Measurements from ENCODE around the gene TNS2. TPM values are rescaled to one million over a fixed set of nuclear protein-coding genes. Genes with fewer than 3 reads are reported as not detected.
A peak's percentile ranks its signal among the peaks of the same experiment; 100 is the strongest.

TNS2 gene
- total and polyA plus RNA-seq, 10 of the 15 experiments (the other 5 are each of a cell fraction or from before 2014, with no cell fraction given): 0.03 to 0.72 (median 0.16) TPM; not detected in 4

DNA sequence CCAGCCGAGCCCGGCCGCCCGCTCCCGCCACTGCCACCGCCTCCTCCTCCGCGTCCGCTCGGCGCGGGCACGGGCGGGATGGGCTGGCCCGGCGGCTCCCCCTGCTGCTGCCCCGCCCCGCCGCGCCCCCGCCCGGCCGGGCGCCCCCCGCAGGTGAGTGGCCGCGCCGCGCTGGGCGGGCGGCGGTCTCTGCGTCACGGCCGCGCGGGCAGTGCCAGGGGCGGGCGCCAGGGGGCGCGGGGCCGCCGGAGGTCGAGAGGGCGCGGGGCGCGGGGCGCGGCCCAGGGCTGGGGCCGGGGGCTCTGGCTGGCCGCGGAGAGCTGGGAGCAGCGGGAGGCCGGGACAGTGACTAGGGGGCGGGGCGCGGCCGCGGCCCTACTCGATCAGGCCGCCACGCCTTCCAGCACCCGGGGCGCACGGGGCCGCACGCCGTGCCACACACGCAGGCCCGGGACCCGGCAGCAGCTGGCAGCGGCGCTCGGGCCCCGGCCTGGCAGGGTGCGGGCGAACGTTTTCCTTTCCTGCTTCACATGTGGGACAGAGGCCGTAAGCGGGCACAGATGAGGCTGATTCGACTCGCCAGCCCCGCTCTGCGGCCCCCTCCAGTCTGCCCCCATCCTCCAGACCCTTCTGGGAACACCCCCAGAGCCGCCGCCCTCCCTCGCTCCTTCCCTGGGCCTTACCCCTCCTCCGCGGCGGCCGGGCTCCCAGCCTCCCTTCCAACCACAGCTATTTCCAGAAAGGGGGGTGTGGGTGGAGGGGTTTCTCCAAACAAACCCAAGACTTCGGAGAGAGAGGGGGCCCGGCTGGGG, 2.4 kb upstream of the TNS2 start (continued):
- no peak for TF ChIP-seq KDM1A (IDR thresholded peaks at IDR 0.05; ENCODE audit: borderline replicate concordance)
- TF ChIP-seq MEF2A (IDR thresholded peaks at IDR 0.05; ENCODE audit: insufficient read depth, low read depth, low read length): no peak
- TF ChIP-seq, protein P1, sequence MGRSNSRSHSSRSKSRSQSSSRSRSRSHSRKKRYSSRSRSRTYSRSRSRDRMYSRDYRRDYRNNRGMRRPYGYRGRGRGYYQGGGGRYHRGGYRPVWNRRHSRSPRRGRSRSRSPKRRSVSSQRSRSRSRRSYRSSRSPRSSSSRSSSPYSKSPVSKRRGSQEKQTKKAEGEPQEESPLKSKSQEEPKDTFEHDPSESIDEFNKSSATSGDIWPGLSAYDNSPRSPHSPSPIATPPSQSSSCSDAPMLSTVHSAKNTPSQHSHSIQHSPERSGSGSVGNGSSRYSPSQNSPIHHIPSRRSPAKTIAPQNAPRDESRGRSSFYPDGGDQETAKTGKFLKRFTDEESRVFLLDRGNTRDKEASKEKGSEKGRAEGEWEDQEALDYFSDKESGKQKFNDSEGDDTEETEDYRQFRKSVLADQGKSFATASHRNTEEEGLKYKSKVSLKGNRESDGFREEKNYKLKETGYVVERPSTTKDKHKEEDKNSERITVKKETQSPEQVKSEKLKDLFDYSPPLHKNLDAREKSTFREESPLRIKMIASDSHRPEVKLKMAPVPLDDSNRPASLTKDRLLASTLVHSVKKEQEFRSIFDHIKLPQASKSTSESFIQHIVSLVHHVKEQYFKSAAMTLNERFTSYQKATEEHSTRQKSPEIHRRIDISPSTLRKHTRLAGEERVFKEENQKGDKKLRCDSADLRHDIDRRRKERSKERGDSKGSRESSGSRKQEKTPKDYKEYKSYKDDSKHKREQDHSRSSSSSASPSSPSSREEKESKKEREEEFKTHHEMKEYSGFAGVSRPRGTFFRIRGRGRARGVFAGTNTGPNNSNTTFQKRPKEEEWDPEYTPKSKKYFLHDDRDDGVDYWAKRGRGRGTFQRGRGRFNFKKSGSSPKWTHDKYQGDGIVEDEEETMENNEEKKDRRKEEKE (IDR thresholded peaks at IDR 0.05): no peak
- TF ChIP-seq ZNF274 (IDR thresholded peaks at IDR 0.05; ENCODE audit: insufficient read depth, insufficient read length): no peak
- TF ChIP-seq ZNF207 (IDR thresholded peaks at IDR 0.05; ENCODE audit: borderline replicate concordance): 0 out of 2 replicates have a peak, but pooled peaks have one; percentile 41
- no peak for TF ChIP-seq ESRRA (IDR thresholded peaks at IDR 0.05; ENCODE audit: low read length)
- TF ChIP-seq, protein P2, sequence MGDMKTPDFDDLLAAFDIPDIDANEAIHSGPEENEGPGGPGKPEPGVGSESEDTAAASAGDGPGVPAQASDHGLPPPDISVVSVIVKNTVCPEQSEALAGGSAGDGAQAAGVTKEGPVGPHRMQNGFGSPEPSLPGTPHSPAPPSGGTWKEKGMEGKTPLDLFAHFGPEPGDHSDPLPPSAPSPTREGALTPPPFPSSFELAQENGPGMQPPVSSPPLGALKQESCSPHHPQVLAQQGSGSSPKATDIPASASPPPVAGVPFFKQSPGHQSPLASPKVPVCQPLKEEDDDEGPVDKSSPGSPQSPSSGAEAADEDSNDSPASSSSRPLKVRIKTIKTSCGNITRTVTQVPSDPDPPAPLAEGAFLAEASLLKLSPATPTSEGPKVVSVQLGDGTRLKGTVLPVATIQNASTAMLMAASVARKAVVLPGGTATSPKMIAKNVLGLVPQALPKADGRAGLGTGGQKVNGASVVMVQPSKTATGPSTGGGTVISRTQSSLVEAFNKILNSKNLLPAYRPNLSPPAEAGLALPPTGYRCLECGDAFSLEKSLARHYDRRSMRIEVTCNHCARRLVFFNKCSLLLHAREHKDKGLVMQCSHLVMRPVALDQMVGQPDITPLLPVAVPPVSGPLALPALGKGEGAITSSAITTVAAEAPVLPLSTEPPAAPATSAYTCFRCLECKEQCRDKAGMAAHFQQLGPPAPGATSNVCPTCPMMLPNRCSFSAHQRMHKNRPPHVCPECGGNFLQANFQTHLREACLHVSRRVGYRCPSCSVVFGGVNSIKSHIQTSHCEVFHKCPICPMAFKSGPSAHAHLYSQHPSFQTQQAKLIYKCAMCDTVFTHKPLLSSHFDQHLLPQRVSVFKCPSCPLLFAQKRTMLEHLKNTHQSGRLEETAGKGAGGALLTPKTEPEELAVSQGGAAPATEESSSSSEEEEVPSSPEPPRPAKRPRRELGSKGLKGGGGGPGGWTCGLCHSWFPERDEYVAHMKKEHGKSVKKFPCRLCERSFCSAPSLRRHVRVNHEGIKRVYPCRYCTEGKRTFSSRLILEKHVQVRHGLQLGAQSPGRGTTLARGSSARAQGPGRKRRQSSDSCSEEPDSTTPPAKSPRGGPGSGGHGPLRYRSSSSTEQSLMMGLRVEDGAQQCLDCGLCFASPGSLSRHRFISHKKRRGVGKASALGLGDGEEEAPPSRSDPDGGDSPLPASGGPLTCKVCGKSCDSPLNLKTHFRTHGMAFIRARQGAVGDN (IDR thresholded peaks at IDR 0.05): no peak
- TF ChIP-seq MTA2 (IDR thresholded peaks at IDR 0.05; ENCODE audit: low read depth): no peak
- TF ChIP-seq POLR2A (IDR thresholded peaks at IDR 0.05; ENCODE audit: low read depth, low read length): 0 out of 2 replicates have a peak, but pooled peaks have one; percentile 32
- no peak for TF ChIP-seq SMC3 (IDR thresholded peaks at IDR 0.05; ENCODE audit: borderline replicate concordance, low read length)
- TF ChIP-seq, protein P3, sequence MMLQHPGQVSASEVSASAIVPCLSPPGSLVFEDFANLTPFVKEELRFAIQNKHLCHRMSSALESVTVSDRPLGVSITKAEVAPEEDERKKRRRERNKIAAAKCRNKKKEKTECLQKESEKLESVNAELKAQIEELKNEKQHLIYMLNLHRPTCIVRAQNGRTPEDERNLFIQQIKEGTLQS (IDR thresholded peaks at IDR 0.05; ENCODE audit: borderline replicate concordance, extremely low read depth, low read depth, low read length): no peak
- TF ChIP-seq, protein P4, sequence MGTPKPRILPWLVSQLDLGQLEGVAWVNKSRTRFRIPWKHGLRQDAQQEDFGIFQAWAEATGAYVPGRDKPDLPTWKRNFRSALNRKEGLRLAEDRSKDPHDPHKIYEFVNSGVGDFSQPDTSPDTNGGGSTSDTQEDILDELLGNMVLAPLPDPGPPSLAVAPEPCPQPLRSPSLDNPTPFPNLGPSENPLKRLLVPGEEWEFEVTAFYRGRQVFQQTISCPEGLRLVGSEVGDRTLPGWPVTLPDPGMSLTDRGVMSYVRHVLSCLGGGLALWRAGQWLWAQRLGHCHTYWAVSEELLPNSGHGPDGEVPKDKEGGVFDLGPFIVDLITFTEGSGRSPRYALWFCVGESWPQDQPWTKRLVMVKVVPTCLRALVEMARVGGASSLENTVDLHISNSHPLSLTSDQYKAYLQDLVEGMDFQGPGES (IDR thresholded peaks at IDR 0.05): no peak
- no peak for TF ChIP-seq MEF2B (IDR thresholded peaks at IDR 0.05; ENCODE audit: partially characterized antibody, poor library complexity, severe bottlenecking)
- no peak for TF ChIP-seq ZNF24 (IDR thresholded peaks at IDR 0.05)
- TF ChIP-seq NR2C2 (IDR thresholded peaks at IDR 0.05; ENCODE audit: borderline replicate concordance, control insufficient read depth, insufficient read length, low read depth): no peak
- peak; percentile 14; the same call in 1 of the 2 replicates for TF ChIP-seq GATAD2B (conservative IDR thresholded peaks at IDR 0.05; ENCODE audit: low read depth)
- TF ChIP-seq, protein P5, sequence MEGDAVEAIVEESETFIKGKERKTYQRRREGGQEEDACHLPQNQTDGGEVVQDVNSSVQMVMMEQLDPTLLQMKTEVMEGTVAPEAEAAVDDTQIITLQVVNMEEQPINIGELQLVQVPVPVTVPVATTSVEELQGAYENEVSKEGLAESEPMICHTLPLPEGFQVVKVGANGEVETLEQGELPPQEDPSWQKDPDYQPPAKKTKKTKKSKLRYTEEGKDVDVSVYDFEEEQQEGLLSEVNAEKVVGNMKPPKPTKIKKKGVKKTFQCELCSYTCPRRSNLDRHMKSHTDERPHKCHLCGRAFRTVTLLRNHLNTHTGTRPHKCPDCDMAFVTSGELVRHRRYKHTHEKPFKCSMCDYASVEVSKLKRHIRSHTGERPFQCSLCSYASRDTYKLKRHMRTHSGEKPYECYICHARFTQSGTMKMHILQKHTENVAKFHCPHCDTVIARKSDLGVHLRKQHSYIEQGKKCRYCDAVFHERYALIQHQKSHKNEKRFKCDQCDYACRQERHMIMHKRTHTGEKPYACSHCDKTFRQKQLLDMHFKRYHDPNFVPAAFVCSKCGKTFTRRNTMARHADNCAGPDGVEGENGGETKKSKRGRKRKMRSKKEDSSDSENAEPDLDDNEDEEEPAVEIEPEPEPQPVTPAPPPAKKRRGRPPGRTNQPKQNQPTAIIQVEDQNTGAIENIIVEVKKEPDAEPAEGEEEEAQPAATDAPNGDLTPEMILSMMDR (IDR thresholded peaks at IDR 0.05 in 2 of 3, conservative IDR thresholded peaks at IDR 0.05 in 1 of 3; ENCODE audit: control insufficient read depth in 2 of 3, extremely low read depth in 1 of 3, insufficient read depth in 1 of 3, low read depth in 3 of 3, low read length in 3 of 3): peak in 1 of 3 experiments; percentile 49; a peak in 3 of 6 replicates
- peak; percentile 50; the same call in 1 of the 2 replicates for TF ChIP-seq SMARCA5 (IDR thresholded peaks at IDR 0.05)
- peak; percentile 43; the same call in 1 of the 2 replicates for TF ChIP-seq DPF2 (IDR thresholded peaks at IDR 0.05)

Measured in GM12878 (cell line).